Esophagus muscularis mucosa (tissue), 4 donors: Measurements from ENCODE around the gene KCNH1. TPM values are rescaled to one million over a fixed set of nuclear protein-coding genes. Genes with fewer than 3 reads are reported as not detected.

ENCODE experiments used
- DNase-seq: peaks from one replicate; pipeline ENCODE4 v3.0.0-alpha.2; 2017; ENCODE audit errors: extremely low spot score
- H3K27ac ChIP-seq, 4 donors: fragments of 200-600 bp; sonication (generic); replicated peaks in 1 of 4; 1 replicate in 3 of 4; 2 replicates in 1 of 4; pipeline ENCODE4 v1.5.1; 2016 to 2019; ENCODE audit warnings: mild to moderate bottlenecking in 1 of 4
- H3K27me3 ChIP-seq, 4 donors: fragments of 200-600 bp; sonication (generic); one replicate each; pipeline versions ENCODE4 v1.5.1 to v1.6.0; 2016 to 2019
- H3K36me3 ChIP-seq, 4 donors: fragments of 200-600 bp; sonication (generic); one replicate each; pipeline ENCODE4 v1.5.1; 2016 to 2019
- H3K4me1 ChIP-seq, 4 donors: fragments of 200-600 bp; sonication (generic); one replicate each; pipeline ENCODE4 v1.5.1; 2016 to 2019
- H3K4me3 ChIP-seq, 4 donors: fragments of 200-600 bp; sonication (generic); 1 replicate in 2 of 4; 2 replicates in 2 of 4; pipeline ENCODE4 v1.5.1; 2016 to 2019; ENCODE audit warnings: mild to moderate bottlenecking in 4 of 4, moderate library complexity in 1 of 4
- H3K9me3 ChIP-seq, 4 donors: fragments of 200-600 bp; sonication (generic); 1 replicate in 3 of 4; 2 replicates in 1 of 4; pipeline ENCODE4 v1.5.1; 2016 to 2019
- EP300 ChIP-seq: sonication (generic); formaldehyde crosslinking; IDR thresholded peaks from one replicate; pipeline ENCODE4 v1.6.1; 2017; ENCODE audit warnings: antibody characterized with exemption
- POLR2A ChIP-seq: fragments of 450-650 bp; IDR thresholded peaks from one replicate; pipeline ENCODE4 v1.6.1; 2017; ENCODE audit warnings: antibody characterized with exemption, moderate library complexity, mild to moderate bottlenecking, low read depth
- POLR2AphosphoS5 ChIP-seq, 2 donors: sonication (generic); formaldehyde crosslinking; IDR thresholded peaks; one replicate each; pipeline ENCODE4 v1.6.1; 2017; ENCODE audit warnings: antibody characterized with exemption in 2 of 2
- WGBS: methylation state at CpG from one replicate; pipeline ENCODE4 v1.1.5; 2018; 5-methylcytosine and 5-hydroxymethylcytosine counted together
- intact Hi-C: fragments of 100-400 bp; cut with DNase I; formaldehyde crosslinking; loops from one replicate; pipeline ENCODE4 v1.15.1; 2023
- total RNA-seq, 4 donors: library from RNA; depleted of rRNA; stranded (reverse); fragments of >200 nt; gene quantifications; one replicate each; pipeline versions ENCODE4 v1.1.0 to v1.2.1, GENCODE V29; 2016
- TF ChIP-seq, protein P1 (sequence below), 3 experiments: fragments of 200-600 bp in 2 of 3; fragments of 450-650 bp in 1 of 3; sonication (generic) in 2 of 3; IDR thresholded peaks; one replicate each; pipeline ENCODE4 v1.5.1; 2017 to 2019; ENCODE audit warnings: antibody characterized with exemption in 3 of 3, mild to moderate bottlenecking in 2 of 3, moderate library complexity in 1 of 3

KCNH1 gene
- total RNA-seq, 4 donors from 2014 or later: 0.11 to 0.78 (median 0.46) TPM

DNA sequence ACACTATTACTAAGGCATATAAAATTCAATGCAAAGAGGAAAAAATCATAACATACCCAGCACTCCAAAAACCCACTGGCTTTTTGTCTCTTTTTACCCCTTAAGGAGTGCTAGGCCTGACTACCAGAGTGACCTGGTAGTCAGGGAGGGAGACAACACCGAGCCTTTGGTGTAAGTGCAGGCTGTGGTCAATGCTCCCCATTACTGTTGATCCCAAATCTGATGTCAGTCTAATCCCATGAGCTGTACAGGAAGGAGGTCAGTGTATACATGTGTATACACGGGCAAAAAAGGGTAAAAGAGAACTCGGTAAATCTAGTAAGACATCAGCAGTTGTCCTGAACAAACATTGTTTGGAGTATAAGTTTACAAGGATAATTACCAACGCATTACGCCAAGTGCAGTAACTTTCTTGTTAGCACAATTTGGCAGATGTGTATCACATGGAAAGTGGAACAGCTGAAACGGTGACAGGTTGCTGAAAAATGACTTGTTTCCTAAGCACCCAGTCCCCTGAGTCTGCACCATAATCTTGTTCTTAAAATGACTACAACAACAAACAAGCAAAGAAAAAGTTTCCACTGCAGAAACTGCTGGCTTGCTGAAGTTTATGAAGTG, 217.9 kb downstream of the KCNH1 start:
- TF ChIP-seq POLR2A: no peak
- TF ChIP-seq, protein P1, sequence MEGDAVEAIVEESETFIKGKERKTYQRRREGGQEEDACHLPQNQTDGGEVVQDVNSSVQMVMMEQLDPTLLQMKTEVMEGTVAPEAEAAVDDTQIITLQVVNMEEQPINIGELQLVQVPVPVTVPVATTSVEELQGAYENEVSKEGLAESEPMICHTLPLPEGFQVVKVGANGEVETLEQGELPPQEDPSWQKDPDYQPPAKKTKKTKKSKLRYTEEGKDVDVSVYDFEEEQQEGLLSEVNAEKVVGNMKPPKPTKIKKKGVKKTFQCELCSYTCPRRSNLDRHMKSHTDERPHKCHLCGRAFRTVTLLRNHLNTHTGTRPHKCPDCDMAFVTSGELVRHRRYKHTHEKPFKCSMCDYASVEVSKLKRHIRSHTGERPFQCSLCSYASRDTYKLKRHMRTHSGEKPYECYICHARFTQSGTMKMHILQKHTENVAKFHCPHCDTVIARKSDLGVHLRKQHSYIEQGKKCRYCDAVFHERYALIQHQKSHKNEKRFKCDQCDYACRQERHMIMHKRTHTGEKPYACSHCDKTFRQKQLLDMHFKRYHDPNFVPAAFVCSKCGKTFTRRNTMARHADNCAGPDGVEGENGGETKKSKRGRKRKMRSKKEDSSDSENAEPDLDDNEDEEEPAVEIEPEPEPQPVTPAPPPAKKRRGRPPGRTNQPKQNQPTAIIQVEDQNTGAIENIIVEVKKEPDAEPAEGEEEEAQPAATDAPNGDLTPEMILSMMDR (IDR thresholded peaks at IDR 0.05): no peak
- no peak for TF ChIP-seq POLR2AphosphoS5 (IDR thresholded peaks at IDR 0.05)
- TF ChIP-seq EP300: no peak
- H3K4me1 ChIP-seq: no peaks in the 10 kb centered on the region
- no peak overlapping the region for H3K27ac ChIP-seq
- H3K4me3 ChIP-seq: no peak overlapping the region
- DNase-seq: no peak
- 62% methylated on average over 6 of the region's 6 CpGs for WGBS
- intact Hi-C loops: no loop called here
- no peaks in the 10 kb centered on the region for H3K9me3 ChIP-seq
- no peaks in the 10 kb centered on the region for H3K36me3 ChIP-seq
- no peaks in the 10 kb centered on the region for H3K27me3 ChIP-seq

DNA sequence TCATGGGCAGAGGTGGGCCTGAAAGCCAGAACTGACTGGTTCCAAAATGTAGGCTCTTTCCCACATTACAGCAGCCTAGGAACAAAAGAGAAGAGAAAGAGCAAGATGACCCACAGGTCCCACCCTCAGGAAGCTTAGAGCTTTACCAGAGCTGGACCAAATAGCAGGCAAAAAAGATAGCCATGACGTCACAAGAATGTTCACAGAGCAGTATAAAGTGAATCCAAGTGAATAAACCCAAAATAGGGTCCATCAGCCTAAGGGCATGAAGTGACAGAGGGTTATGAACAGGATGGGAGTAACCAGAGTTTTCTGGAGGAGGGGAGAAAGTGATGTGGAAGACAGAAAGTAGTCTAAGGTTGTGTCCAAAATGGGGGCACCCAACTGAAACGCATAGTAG, 221.2 kb downstream of the KCNH1 start:
- intact Hi-C loops: no loop called here
- H3K36me3 ChIP-seq: no peaks in the 10 kb centered on the region
- H3K9me3 ChIP-seq: no peaks in the 10 kb centered on the region
- H3K27ac ChIP-seq: no peak overlapping the region
- TF ChIP-seq, protein P1 (IDR thresholded peaks at IDR 0.05): no peak
- TF ChIP-seq POLR2AphosphoS5 (IDR thresholded peaks at IDR 0.05): no peak
- TF ChIP-seq EP300: no peak
- no peak for TF ChIP-seq POLR2A
- no peak overlapping the region for H3K4me3 ChIP-seq
- peaks cover 0 to under 1% (median 0%) of the 10 kb centered on the region in 4 donors for H3K27me3 ChIP-seq
- H3K4me1 ChIP-seq: no peaks in the 10 kb centered on the region
- no peak for DNase-seq
- WGBS: 84% methylated on average over 2 of the region's 2 CpGs

DNA sequence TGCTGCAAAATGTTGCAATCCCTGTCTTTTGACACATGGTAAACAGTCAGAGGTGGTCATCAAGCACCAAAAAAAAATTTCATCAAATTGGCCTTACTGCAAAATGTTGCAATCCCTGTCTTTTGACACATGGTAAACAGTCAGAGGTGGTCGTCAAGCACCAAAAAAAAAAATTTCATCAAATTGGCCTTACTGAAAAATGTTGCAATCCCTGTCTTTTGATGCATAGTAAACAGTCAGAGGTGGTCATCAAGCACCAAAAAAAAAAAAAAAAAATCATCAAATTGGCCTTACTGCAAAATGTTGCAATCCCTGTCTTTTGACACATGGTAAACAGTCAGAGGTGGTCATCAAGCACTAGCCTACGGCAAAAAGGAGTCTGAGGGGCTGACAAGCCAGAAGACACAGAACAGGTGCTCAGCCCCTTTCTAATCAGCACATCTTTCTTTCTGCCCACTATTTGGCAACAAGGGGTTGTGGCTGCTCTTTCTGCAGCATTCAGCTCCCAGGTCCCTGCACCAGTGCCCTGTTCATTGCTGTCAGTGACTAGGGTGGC, 223.8 kb downstream of the KCNH1 start:
- Histone ChIP-seq H3K36me3 (no peaks in the 10 kb centered on the region), H3K27me3 (peaks cover 0 to 13% (median 0%) of the 10 kb centered on the region in 4 donors), H3K4me1 (no peaks in the 10 kb centered on the region), H3K9me3 (no peaks in the 10 kb centered on the region), H3K27ac (no peak overlapping the region), H3K4me3 (no peak overlapping the region)
- 63% methylated on average over 2 of the region's 2 CpGs for WGBS
- intact Hi-C loops: no loop called here
- DNase-seq: no peak
- TF ChIP-seq POLR2A (no peak), EP300 (no peak), POLR2AphosphoS5 (IDR thresholded peaks at IDR 0.05) (no peak)
- TF ChIP-seq, protein P1 (IDR thresholded peaks at IDR 0.05): no peak

DNA sequence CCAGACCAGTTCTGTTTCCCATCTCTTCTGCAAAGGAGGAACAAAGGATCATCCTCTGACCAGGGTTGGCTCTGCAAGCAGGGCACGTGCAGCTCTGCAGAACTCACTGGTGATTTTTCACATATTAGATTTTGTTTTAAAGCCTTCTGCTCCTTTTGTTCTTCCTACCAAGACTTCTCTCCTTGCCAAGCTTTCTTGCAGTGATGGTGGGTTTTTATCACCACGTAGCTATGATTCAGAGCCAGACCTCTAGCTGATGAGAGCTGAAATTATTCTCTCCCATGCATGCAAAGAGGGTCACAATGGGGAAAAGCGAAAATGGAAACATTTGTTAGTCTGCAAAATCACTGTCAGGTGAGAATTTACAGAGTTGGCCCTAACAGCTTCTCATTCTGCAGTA, 225.2 kb downstream of the KCNH1 start:
- intact Hi-C loops: no loop called here
- whole genome bisulfite sequencing: 54% methylated on average over 3 of the region's 3 CpGs
- no peak overlapping the region for H3K27ac ChIP-seq
- no peak for DNase-seq
- no peak overlapping the region for H3K4me3 ChIP-seq
- no peaks in the 10 kb centered on the region for H3K9me3 ChIP-seq
- no peaks in the 10 kb centered on the region for H3K36me3 ChIP-seq
- TF ChIP-seq POLR2A: no peak
- TF ChIP-seq, protein P1 (IDR thresholded peaks at IDR 0.05): no peak
- TF ChIP-seq EP300: no peak
- TF ChIP-seq POLR2AphosphoS5 (IDR thresholded peaks at IDR 0.05): no peak
- H3K4me1 ChIP-seq: no peaks in the 10 kb centered on the region
- peaks cover 0 to 13% (median 0%) of the 10 kb centered on the region in 4 donors for H3K27me3 ChIP-seq
